Smooth muscle cell (in vitro differentiated cells): ENCODE results near the gene SSTR4. TPM values are rescaled to one million over a fixed set of nuclear protein-coding genes. Genes with fewer than 3 reads are reported as not detected.

ENCODE experiments used
- DNase-seq: peaks from one replicate; lab custom pipeline; 2025; ENCODE audit not compliant: unreplicated experiment; lab: John Stamatoyannopoulos, UW
- H2AFZ ChIP-seq: fragments of 200-600 bp; sonication (generic); 2 replicates; pipeline ENCODE4 v1.6.0; 2016; ENCODE audit warnings: antibody characterized with exemption, low read depth, mild to moderate bottlenecking
- H3F3A ChIP-seq: fragments of 200-600 bp; sonication (generic); 2 replicates; pipeline ENCODE4 v1.6.0; 2017; ENCODE audit warnings: antibody characterized with exemption, low read depth
- H3K27ac ChIP-seq: fragments of 200-600 bp; sonication (generic); 2 replicates; pipeline ENCODE4 v1.5.1; 2016; ENCODE audit warnings: low read depth, mild to moderate bottlenecking
- H3K27me3 ChIP-seq: fragments of 200-600 bp; sonication (generic); 2 replicates; pipeline ENCODE4 v1.6.1; 2016; ENCODE audit warnings: low read depth, mild to moderate bottlenecking
- H3K36me3 ChIP-seq: fragments of 200-600 bp; sonication (generic); 2 replicates; pipeline ENCODE4 v1.5.1; 2016; ENCODE audit warnings: low read depth
- H3K4me1 ChIP-seq: fragments of 200-600 bp; sonication (generic); 2 replicates; pipeline ENCODE4 v1.5.1; 2016; ENCODE audit warnings: low read depth
- H3K4me2 ChIP-seq: fragments of 200-600 bp; sonication (generic); 2 replicates; pipeline ENCODE4 v1.6.0; 2016; ENCODE audit warnings: mild to moderate bottlenecking
- H3K4me3 ChIP-seq: fragments of 200-600 bp; sonication (generic); 2 replicates; pipeline ENCODE4 v1.5.1; 2016; ENCODE audit warnings: mild to moderate bottlenecking
- H3K79me2 ChIP-seq: fragments of 200-600 bp; sonication (generic); 2 replicates; pipeline ENCODE4 v1.6.0; 2016; ENCODE audit warnings: low read depth, mild to moderate bottlenecking
- H3K9ac ChIP-seq: fragments of 200-600 bp; sonication (generic); 2 replicates; pipeline ENCODE4 v1.6.0; 2016; ENCODE audit warnings: low read depth
- H3K9me3 ChIP-seq: fragments of 200-600 bp; sonication (generic); replicated peaks from 2 replicates; pipeline ENCODE4 v1.5.1; 2016; ENCODE audit warnings: low read depth
- H4K20me1 ChIP-seq: fragments of 200-600 bp; sonication (generic); 2 replicates; pipeline ENCODE4 v1.6.0; 2016; ENCODE audit warnings: low read depth
- WGBS: methylation state at CpG from one replicate; pipeline ENCODE4 v1.1.7; 2016; ENCODE audit warnings: low lambda C conversion rate; 5-methylcytosine and 5-hydroxymethylcytosine counted together
- polyA plus RNA-seq: library from polyadenylated mRNA; unstranded; fragments of >200 nt; fragmentation: Nextera tagmentation; extraction: Ambion mirVana; gene quantifications from 2 replicates; pipeline ENCODE4 v1.2.1, GENCODE V29; 2016
- total RNA-seq: library from RNA; depleted of rRNA; stranded (reverse); fragments of >200 nt; gene quantifications from 2 replicates; pipeline ENCODE4 v1.2.3, GENCODE V29; 2014
- TF ChIP-seq, protein P1 (sequence below): fragments of 200-600 bp; sonication (generic); IDR thresholded peaks from 2 replicates; pipeline ENCODE4 v1.5.1; 2017; ENCODE audit warnings: borderline replicate concordance, mild to moderate bottlenecking, antibody characterized with exemption; ENCODE audit not compliant: insufficient read depth, poor library complexity, severe bottlenecking

SSTR4 gene
- total and polyA plus RNA-seq, 2 experiments from 2014 or later = not detected

DNA sequence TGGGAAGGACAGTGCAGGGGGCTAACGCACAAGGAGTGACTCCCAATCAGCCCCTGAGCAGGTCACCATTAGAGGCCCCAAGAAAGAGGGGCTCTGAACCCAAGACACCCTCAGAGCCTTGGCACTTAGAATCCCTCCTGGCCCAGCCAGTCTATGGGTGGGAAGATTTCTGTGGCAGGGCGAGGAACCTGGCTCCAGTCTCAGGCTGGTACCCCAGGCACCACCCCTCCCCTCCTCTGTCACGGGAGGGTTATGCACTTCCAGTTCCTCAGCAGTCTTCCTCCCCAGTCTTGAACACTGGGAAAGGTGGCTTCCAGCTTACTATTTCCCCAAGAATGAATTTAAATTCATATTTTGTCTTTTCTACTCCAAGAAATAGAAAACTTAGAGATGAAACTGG lies 27.6 kb upstream of the SSTR4 start:
- Histone ChIP-seq H3K79me2 (no peaks in the 10 kb centered on the region), H2AFZ (no peak overlapping the region), H3K9ac (no peak overlapping the region), H3F3A (no peaks in the 10 kb centered on the region), H3K4me1 (no peaks in the 10 kb centered on the region), H3K36me3 (no peaks in the 10 kb centered on the region), H3K4me3 (no peak overlapping the region), H3K27ac (no peak overlapping the region), H3K4me2 (no peak overlapping the region), H3K27me3 (no peaks in the 10 kb centered on the region), H4K20me1 (no peaks in the 10 kb centered on the region), H3K9me3 (no peaks in the 10 kb centered on the region)
- no peak for DNase-seq
- WGBS = 85% methylated on average over 3 of the region's 3 CpGs
- TF ChIP-seq, protein P1, sequence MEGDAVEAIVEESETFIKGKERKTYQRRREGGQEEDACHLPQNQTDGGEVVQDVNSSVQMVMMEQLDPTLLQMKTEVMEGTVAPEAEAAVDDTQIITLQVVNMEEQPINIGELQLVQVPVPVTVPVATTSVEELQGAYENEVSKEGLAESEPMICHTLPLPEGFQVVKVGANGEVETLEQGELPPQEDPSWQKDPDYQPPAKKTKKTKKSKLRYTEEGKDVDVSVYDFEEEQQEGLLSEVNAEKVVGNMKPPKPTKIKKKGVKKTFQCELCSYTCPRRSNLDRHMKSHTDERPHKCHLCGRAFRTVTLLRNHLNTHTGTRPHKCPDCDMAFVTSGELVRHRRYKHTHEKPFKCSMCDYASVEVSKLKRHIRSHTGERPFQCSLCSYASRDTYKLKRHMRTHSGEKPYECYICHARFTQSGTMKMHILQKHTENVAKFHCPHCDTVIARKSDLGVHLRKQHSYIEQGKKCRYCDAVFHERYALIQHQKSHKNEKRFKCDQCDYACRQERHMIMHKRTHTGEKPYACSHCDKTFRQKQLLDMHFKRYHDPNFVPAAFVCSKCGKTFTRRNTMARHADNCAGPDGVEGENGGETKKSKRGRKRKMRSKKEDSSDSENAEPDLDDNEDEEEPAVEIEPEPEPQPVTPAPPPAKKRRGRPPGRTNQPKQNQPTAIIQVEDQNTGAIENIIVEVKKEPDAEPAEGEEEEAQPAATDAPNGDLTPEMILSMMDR = no peak

DNA sequence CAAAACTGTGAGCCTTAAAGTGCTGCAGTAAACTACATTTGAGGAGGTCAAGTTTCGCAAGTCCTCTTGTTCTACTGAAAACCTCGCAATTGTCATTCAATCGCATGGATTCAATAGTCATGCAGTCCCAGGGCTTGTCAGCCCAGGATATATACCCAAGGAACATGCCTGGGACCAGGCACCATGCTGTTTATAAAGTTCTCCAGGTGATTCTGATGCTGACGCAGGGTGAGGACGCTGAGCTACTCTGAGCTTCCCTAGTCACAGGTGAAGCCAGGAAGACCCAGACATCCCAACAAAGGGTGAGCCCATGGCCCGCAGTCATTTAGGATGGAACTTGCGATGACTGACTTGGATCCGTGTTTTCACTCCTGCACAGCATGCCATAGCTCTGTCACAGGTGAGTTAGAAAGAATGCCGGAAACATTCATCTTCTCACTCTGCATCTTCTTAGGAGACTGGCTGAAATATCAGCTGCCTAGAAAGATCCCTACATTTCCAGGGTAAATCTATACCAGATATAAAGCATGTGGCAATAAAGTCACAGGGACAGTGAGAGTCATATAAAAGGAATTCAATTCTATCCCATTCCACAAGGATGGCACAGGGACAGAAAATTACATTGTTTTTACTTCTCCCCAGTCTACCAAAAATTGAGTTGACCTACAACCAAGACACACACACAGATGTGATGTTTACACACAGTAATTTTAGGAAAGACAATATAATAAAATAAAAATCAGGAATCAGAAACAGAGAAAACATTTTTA lies 27.0 kb upstream of the SSTR4 start:
- 90% methylated on average over 9 of the region's 9 CpGs for WGBS
- H3K4me3 ChIP-seq = no peak overlapping the region

DNA sequence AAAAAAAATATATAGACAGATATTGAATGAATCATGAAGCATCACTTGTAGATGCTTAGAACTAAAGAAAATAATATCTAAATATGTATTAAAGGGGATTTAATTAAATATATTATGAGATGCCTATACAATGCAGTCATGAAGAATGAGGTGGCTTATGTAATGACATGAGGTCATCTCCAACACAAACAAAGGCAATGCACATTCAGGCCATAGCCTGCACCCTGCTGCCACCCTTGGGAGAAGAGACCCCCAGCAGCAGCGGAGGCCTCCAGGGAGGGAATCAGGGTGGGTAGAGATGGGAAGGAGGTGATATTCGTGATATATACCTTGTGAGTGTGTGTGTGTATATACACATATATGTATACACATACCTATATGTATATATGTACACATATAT lies 26.4 kb upstream of the SSTR4 start:
- Histone ChIP-seq H3K27ac (no peak overlapping the region), H3K4me1 (no peaks in the 10 kb centered on the region), H3K36me3 (no peaks in the 10 kb centered on the region), H3F3A (no peaks in the 10 kb centered on the region), H3K4me2 (no peak overlapping the region), H3K9me3 (no peaks in the 10 kb centered on the region), H2AFZ (no peak overlapping the region), H3K9ac (no peak overlapping the region), H3K4me3 (no peak overlapping the region), H3K27me3 (no peaks in the 10 kb centered on the region), H3K79me2 (no peaks in the 10 kb centered on the region), H4K20me1 (no peaks in the 10 kb centered on the region)
- TF ChIP-seq, protein P1 = no peak
- DNase-seq = no peak
- 90% methylated on average over 2 of the region's 2 CpGs for WGBS

More for the DNA sequence above, 27.0 kb upstream of the SSTR4 start:
- Histone ChIP-seq H3K27me3 (no peaks in the 10 kb centered on the region), H3K9ac (no peak overlapping the region), H3K4me2 (no peak overlapping the region), H3F3A (no peaks in the 10 kb centered on the region), H3K27ac (no peak overlapping the region), H3K4me1 (no peaks in the 10 kb centered on the region), H3K36me3 (no peaks in the 10 kb centered on the region), H3K79me2 (no peaks in the 10 kb centered on the region), H3K9me3 (no peaks in the 10 kb centered on the region), H4K20me1 (no peaks in the 10 kb centered on the region), H2AFZ (no peak overlapping the region)
- DNase-seq = no peak
- TF ChIP-seq, protein P1 = no peak

DNA sequence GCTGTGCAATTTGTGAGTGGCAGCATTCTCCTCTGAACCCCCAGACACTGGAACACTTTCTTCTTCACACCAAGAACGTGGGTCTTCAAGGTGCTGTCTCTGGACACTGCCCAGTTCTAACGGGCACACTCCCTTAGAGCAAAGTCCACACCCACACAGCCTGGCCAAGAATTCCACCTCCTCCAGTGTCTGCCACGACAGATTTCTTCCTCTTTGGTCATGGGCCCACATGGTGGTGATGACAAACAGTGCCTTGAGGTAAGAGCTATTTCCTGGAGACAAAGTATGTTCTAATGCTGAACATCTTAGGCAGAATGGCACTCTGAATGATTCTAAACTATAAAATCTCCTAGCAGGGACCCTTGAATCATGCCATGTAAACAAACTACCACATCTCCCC lies 25.5 kb upstream of the SSTR4 start:
- no peaks in the 10 kb centered on the region for H3K36me3 ChIP-seq
- no peaks in the 10 kb centered on the region for H3K4me1 ChIP-seq
- H3K4me2 ChIP-seq = no peak overlapping the region
- no peak overlapping the region for H3K9ac ChIP-seq
- no peaks in the 10 kb centered on the region for H3K79me2 ChIP-seq
- H2AFZ ChIP-seq = no peak overlapping the region
- H3K4me3 ChIP-seq = no peak overlapping the region
- no peaks in the 10 kb centered on the region for H3K27me3 ChIP-seq
- TF ChIP-seq, protein P1 = no peak
- WGBS = 22% methylated on average over 3 of the region's 3 CpGs
- no peaks in the 10 kb centered on the region for H3F3A ChIP-seq
- H3K27ac ChIP-seq = no peak overlapping the region
- DNase-seq = no peak
- no peaks in the 10 kb centered on the region for H3K9me3 ChIP-seq
- H4K20me1 ChIP-seq = no peaks in the 10 kb centered on the region
